ENCODE results near the gene ALDH1A1. TPM values are rescaled to one million over a fixed set of nuclear protein-coding genes. Genes with fewer than 3 reads are reported as not detected.

ALDH1A1 gene
- polyA plus RNA-seq, 2 donors = 22.9 to 37.8 TPM

DNA sequence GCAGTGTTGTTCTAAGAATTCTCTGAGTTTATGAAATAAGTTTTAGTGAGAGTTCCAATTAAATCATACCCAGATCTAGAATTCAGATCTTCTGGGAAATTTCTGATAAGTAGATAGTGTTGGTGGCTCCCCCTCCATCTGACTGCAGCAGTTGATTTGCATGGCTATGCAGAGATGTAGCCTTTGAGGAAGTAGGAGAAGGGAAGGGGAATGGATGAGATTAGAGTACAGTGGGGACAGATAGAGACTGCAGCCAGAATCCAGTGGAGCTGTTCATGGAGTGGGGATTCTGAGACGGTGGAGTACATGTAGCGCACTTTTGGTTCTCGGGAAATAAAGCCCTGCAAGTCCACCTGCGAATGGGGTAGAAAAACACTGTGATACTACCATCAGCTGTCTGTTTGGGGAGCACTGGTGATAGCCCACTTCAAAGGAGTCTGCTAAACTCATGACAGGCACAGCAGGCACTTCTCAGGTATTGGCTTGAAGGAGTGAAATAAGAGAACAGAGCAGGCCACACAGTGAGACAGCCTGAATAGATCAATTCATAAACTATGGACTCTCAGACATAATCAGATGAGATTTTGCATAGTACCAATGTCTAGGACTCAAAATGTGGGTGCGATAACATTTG is 96.8 kb downstream of the ALDH1A1 start:
- Histone ChIP-seq H3K4me1 (ENCODE audit: control insufficient read depth in 2 of 2, insufficient read depth in 2 of 2, low read length in 1 of 2) (no peaks in the 10 kb centered on the region), H3K27ac (ENCODE audit: low read depth in 2 of 2, low read length in 1 of 2) (no peak overlapping the region), H3K36me3 (ENCODE audit: control insufficient read depth in 2 of 2, insufficient read depth in 2 of 2, low read length in 1 of 2) (no peaks in the 10 kb centered on the region), H3K4me3 (ENCODE audit: low read depth in 1 of 2, low read length in 2 of 2) (no peak overlapping the region), H3K9me3 (ENCODE audit: control insufficient read depth in 2 of 2, insufficient read depth in 1 of 2, low read depth in 1 of 2, low read length in 1 of 2) (no peaks in the 10 kb centered on the region), H3K27me3 (ENCODE audit: control insufficient read depth in 1 of 2, insufficient read depth in 2 of 2, low read length in 2 of 2) (no peaks in the 10 kb centered on the region)
- WGBS, 2 donors = 85 to 89% methylated on average over 5 of the region's 5 CpGs

DNA sequence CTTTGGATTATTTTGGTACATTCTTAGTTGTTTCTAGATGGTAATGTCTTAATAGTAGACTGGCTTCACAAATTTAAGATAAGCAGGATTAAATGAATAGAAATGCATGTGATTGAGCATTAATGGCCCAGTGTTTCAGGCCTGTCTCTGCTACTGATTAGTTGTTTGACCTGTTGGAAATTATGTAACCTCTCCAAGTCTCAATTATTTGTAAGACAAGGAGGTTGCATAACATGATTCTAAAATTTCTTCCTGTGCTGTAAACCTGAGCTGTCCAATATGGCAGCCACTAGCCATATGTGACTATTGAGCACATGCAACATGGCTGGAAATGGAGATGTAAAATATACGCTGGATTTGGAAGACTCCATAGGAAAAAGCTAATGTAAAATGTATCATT is 97.5 kb downstream of the ALDH1A1 start:
- Histone ChIP-seq H3K27ac (ENCODE audit: low read depth in 2 of 2, low read length in 1 of 2) (no peak overlapping the region), H3K4me3 (ENCODE audit: low read depth in 1 of 2, low read length in 2 of 2) (no peak overlapping the region), H3K9me3 (ENCODE audit: control insufficient read depth in 2 of 2, insufficient read depth in 1 of 2, low read depth in 1 of 2, low read length in 1 of 2) (no peaks in the 10 kb centered on the region), H3K4me1 (ENCODE audit: control insufficient read depth in 2 of 2, insufficient read depth in 2 of 2, low read length in 1 of 2) (no peaks in the 10 kb centered on the region), H3K36me3 (ENCODE audit: control insufficient read depth in 2 of 2, insufficient read depth in 2 of 2, low read length in 1 of 2) (no peaks in the 10 kb centered on the region), H3K27me3 (ENCODE audit: control insufficient read depth in 1 of 2, insufficient read depth in 2 of 2, low read length in 2 of 2) (no peaks in the 10 kb centered on the region)
- 99 to 100% methylated on average over 1 of the region's 1 CpG for WGBS, 2 donors

Other genes with a start within 250 kb of the ALDH1A1 start
- gene ANXA1, start 198.8 kb upstream of the ALDH1A1 start, polyA plus RNA-seq = over 10,000 TPM in 1 of 2 donors, 1,000 to 10,000 TPM in 1; 8,051 to 11,813 TPM